H9 (cell line): ENCODE measurements around the gene GRIA4. TPM values are rescaled to one million over a fixed set of nuclear protein-coding genes. Genes with fewer than 3 reads are reported as not detected.

Experiments used
- DNase-seq: peaks from one replicate; pipeline ENCODE4 v3.0.0-alpha.2; 2017
- H2AFZ ChIP-seq: one replicate; pipeline ENCODE4 v1.6.1; 2013; ENCODE audit warnings: mild to moderate bottlenecking, low read length, control low read depth, moderate library complexity
- H2AK5ac ChIP-seq: 2 replicates; pipeline ENCODE4 v1.6.1; 2013; ENCODE audit warnings: low read length, control low read depth, mixed read lengths; ENCODE audit not compliant: insufficient read length
- H2BK120ac ChIP-seq: one replicate; pipeline ENCODE4 v1.6.1; 2013; ENCODE audit warnings: low read depth, mild to moderate bottlenecking, low read length, control low read depth, inconsistent platforms; ENCODE audit not compliant: poor library complexity, severe bottlenecking
- H2BK12ac ChIP-seq: 2 replicates; pipeline ENCODE4 v1.6.1; 2013; ENCODE audit warnings: low read length, control low read depth, mixed read lengths, low read depth; ENCODE audit not compliant: insufficient read length
- H2BK15ac ChIP-seq: 2 replicates; pipeline ENCODE4 v1.6.1; 2013; ENCODE audit warnings: low read depth, low read length, control low read depth
- H2BK20ac ChIP-seq: one replicate; pipeline ENCODE4 v1.6.1; 2013; ENCODE audit warnings: low read depth, mild to moderate bottlenecking, low read length, control low read depth, inconsistent platforms; ENCODE audit not compliant: poor library complexity, severe bottlenecking
- H2BK5ac ChIP-seq: 2 replicates; pipeline ENCODE4 v1.6.1; 2013; ENCODE audit warnings: low read length, control low read depth, mixed read lengths; ENCODE audit not compliant: insufficient read length
- H3K14ac ChIP-seq: 2 replicates; pipeline ENCODE4 v1.6.1; 2013; ENCODE audit warnings: low read length, control low read depth; ENCODE audit not compliant: insufficient read depth
- H3K18ac ChIP-seq: 2 replicates; pipeline ENCODE4 v1.6.1; 2013; ENCODE audit warnings: low read depth, mild to moderate bottlenecking, mixed read lengths, low read length, control low read depth; ENCODE audit not compliant: insufficient read length
- H3K23ac ChIP-seq: 2 replicates; pipeline ENCODE4 v1.6.1; 2013; ENCODE audit warnings: low read length, control low read depth, mixed read lengths, low read depth; ENCODE audit not compliant: insufficient read length
- H3K23me2 ChIP-seq: 2 replicates; pipeline ENCODE4 v1.6.1; 2013; ENCODE audit warnings: low read depth, mild to moderate bottlenecking, mixed read lengths, low read length, control low read depth; ENCODE audit not compliant: insufficient read length, poor library complexity, severe bottlenecking
- H3K27ac ChIP-seq: 2 replicates; pipeline ENCODE4 v1.5.1; 2013; ENCODE audit warnings: low read length, control low read depth, mixed read lengths, low read depth; ENCODE audit not compliant: insufficient read length
- H3K27me3 ChIP-seq: 2 replicates; pipeline ENCODE4 v1.6.1; 2013; ENCODE audit warnings: low read length, control low read depth, inconsistent platforms; ENCODE audit not compliant: insufficient read depth
- H3K4ac ChIP-seq: 2 replicates; pipeline ENCODE4 v1.6.1; 2013; ENCODE audit warnings: low read depth, mild to moderate bottlenecking, control low read depth, inconsistent platforms, low read length, moderate library complexity
- H3K4me1 ChIP-seq: 2 replicates; pipeline ENCODE4 v1.6.1; 2013; ENCODE audit warnings: low read length, control low read depth, inconsistent platforms; ENCODE audit not compliant: insufficient read depth
- H3K4me2 ChIP-seq: 2 replicates; pipeline ENCODE4 v1.6.1; 2013; ENCODE audit warnings: low read length, control low read depth, mixed read lengths; ENCODE audit not compliant: insufficient read length, insufficient read depth
- H3K56ac ChIP-seq: 2 replicates; pipeline ENCODE4 v1.6.1; 2013; ENCODE audit warnings: low read depth, mild to moderate bottlenecking, mixed read lengths, low read length, control low read depth; ENCODE audit not compliant: insufficient read length
- H3K79me1 ChIP-seq: 2 replicates; pipeline ENCODE4 v1.6.1; 2013; ENCODE audit warnings: low read depth, mild to moderate bottlenecking, moderate library complexity, low read length, control low read depth, inconsistent platforms; ENCODE audit not compliant: insufficient read depth, poor library complexity, severe bottlenecking
- H3K79me2 ChIP-seq: 2 replicates; pipeline ENCODE4 v1.6.1; 2013; ENCODE audit warnings: low read length, control low read depth, inconsistent platforms; ENCODE audit not compliant: insufficient read depth
- H3K9ac ChIP-seq: 2 replicates; pipeline ENCODE4 v1.6.1; 2013; ENCODE audit warnings: low read length, control low read depth, mixed read lengths; ENCODE audit not compliant: insufficient read length; ENCODE audit errors: extremely low read depth
- H3K9me3 ChIP-seq: one replicate; pipeline ENCODE4 v1.6.1; 2013; ENCODE audit warnings: low read depth, low read length, inconsistent platforms; ENCODE audit not compliant: control insufficient read depth
- H3T11ph ChIP-seq: one replicate; pipeline ENCODE4 v1.6.1; 2013; ENCODE audit warnings: mild to moderate bottlenecking, low read length, control low read depth, inconsistent platforms
- H4K20me1 ChIP-seq: one replicate; pipeline ENCODE4 v1.6.1; 2013; ENCODE audit not compliant: control insufficient read depth, insufficient read length, insufficient read depth
- H4K5ac ChIP-seq: 2 replicates; pipeline ENCODE4 v1.6.1; 2013; ENCODE audit warnings: low read depth, mild to moderate bottlenecking, mixed read lengths, low read length, control low read depth; ENCODE audit not compliant: insufficient read length
- H4K8ac ChIP-seq: replicated peaks from 2 replicates; pipeline ENCODE4 v1.6.1; 2013; ENCODE audit warnings: low read length, control low read depth, mixed read lengths, low read depth; ENCODE audit not compliant: insufficient read length
- H4K91ac ChIP-seq: 2 replicates; pipeline ENCODE4 v1.6.1; 2013; ENCODE audit warnings: low read depth, mild to moderate bottlenecking, moderate library complexity, mixed read lengths, low read length, control low read depth; ENCODE audit not compliant: insufficient read length
- H3K27ac Mint-ChIP-seq, 3 experiments: 2 replicates in 2 of 3; 3 replicates in 1 of 3; pipeline ENCODE4 v1.8.0; 2020 to 2021; ENCODE audit warnings: mixed read lengths in 3 of 3, mild to moderate bottlenecking in 1 of 3, moderate library complexity in 1 of 3
- H3K27me3 Mint-ChIP-seq: 2 replicates; pipeline ENCODE4 v1.8.0; 2021; ENCODE audit warnings: low read depth, mild to moderate bottlenecking, moderate library complexity, mixed read lengths
- H3K36me3 Mint-ChIP-seq, 3 experiments: 2 replicates in 2 of 3; 3 replicates in 1 of 3; pipeline ENCODE4 v1.8.0; 2020 to 2021; ENCODE audit warnings: low read depth in 3 of 3, mixed read lengths in 3 of 3; ENCODE audit not compliant: insufficient read depth in 1 of 3
- H3K4me1 Mint-ChIP-seq, 2 experiments: 2 replicates each; pipeline ENCODE4 v1.8.0; 2020; ENCODE audit warnings: mixed read lengths in 2 of 2
- H3K4me3 Mint-ChIP-seq, 2 experiments: 2 replicates in 1 of 2; 3 replicates in 1 of 2; pipeline ENCODE4 v1.8.0; 2020 to 2021; ENCODE audit warnings: mild to moderate bottlenecking in 2 of 2, mixed read lengths in 2 of 2, moderate library complexity in 1 of 2
- H3K9me3 Mint-ChIP-seq, 2 experiments: 2 replicates in 1 of 2; 3 replicates in 1 of 2; pipeline ENCODE4 v1.8.0; 2020; ENCODE audit warnings: mild to moderate bottlenecking in 2 of 2, mixed read lengths in 2 of 2, moderate library complexity in 1 of 2
- WGBS: extraction: QIAGEN DNeasy Blood & Tissue Kit; methylation state at CpG from one replicate; pipeline ENCODE4 v1.1.7; 2013; ENCODE audit warnings: missing lambda C conversion rate, low lambda C conversion rate, mixed read lengths; ENCODE audit not compliant: insufficient read length; ENCODE audit errors: extremely low coverage; 5-methylcytosine and 5-hydroxymethylcytosine counted together
- total RNA-seq: library from RNA; stranded (reverse); gene quantifications from 2 replicates; pipeline ENCODE4 v1.2.1, GENCODE V29; 2021
- TF ChIP-seq, protein P1 (sequence below): fragments of 200-600 bp; sonication (generic); conservative IDR thresholded peaks from 3 replicates; pipeline ENCODE4 v1.8.0; 2021; ENCODE audit warnings: antibody characterized with exemption, mild to moderate bottlenecking

The GRIA4 gene
- total RNA-seq, 1 experiment from 2014 or later = 0.83 TPM

DNA sequence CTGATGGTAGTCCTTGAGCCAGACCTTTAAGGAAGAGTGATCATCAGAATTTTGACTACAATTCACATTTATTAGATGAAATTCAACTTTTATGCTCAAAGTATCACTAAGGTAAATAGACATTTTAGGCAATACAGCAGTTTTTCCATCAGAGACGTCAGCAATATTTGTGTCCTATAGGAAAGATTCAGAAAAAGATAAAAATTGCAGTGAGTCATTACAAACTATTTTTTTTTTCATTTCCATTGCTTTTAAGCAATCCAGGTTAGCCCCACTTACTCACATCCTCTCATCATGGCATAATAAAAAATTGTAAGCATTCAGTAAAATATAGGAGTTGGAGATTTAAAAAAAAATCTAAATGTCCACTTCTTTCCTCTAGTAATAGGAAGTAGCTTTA is 365.3 kb downstream of the GRIA4 start:
- TF ChIP-seq, protein P1, sequence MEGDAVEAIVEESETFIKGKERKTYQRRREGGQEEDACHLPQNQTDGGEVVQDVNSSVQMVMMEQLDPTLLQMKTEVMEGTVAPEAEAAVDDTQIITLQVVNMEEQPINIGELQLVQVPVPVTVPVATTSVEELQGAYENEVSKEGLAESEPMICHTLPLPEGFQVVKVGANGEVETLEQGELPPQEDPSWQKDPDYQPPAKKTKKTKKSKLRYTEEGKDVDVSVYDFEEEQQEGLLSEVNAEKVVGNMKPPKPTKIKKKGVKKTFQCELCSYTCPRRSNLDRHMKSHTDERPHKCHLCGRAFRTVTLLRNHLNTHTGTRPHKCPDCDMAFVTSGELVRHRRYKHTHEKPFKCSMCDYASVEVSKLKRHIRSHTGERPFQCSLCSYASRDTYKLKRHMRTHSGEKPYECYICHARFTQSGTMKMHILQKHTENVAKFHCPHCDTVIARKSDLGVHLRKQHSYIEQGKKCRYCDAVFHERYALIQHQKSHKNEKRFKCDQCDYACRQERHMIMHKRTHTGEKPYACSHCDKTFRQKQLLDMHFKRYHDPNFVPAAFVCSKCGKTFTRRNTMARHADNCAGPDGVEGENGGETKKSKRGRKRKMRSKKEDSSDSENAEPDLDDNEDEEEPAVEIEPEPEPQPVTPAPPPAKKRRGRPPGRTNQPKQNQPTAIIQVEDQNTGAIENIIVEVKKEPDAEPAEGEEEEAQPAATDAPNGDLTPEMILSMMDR = no peak
- Histone ChIP-seq H3K23ac (no peak overlapping the region), H3T11ph (no peak overlapping the region), H3K14ac (no peak overlapping the region), H3K27me3 (no peaks in the 10 kb centered on the region), H4K91ac (no peak overlapping the region), H3K4me2 (no peak overlapping the region), H4K8ac (no peak overlapping the region), H2BK120ac (no peak overlapping the region), H4K5ac (no peak overlapping the region), H3K4me1 (no peaks in the 10 kb centered on the region), H3K18ac (no peak overlapping the region), H3K4ac (no peak overlapping the region), H3K27ac (no peak overlapping the region), H3K56ac (no peak overlapping the region), H2BK12ac (no peak overlapping the region), H3K9ac (no peak overlapping the region), H2BK20ac (no peak overlapping the region), H3K23me2 (no peaks in the 10 kb centered on the region), H2AFZ (no peak overlapping the region), H3K79me2 (no peaks in the 10 kb centered on the region), H4K20me1 (no peaks in the 10 kb centered on the region), H3K79me1 (no peaks in the 10 kb centered on the region), H3K9me3 (no peaks in the 10 kb centered on the region), H2BK15ac (no peak overlapping the region), H2BK5ac (no peak overlapping the region), H2AK5ac (no peak overlapping the region)
- Mint-ChIP-seq H3K4me3 (no peak overlapping the region), H3K9me3 (no peaks in the 10 kb centered on the region), H3K4me1 (no peaks in the 10 kb centered on the region), H3K27me3 (no peaks in the 10 kb centered on the region), H3K36me3 (no peaks in the 10 kb centered on the region), H3K27ac (no peak overlapping the region)
- WGBS = no CpG with 5 or more reads among the region's 1 CpG
- DNase-seq = no peak
